Subcutaneous abdominal adipose tissue (tissue), 5 donors: ENCODE data around the gene ANKS1B.

ENCODE experiments used
- H3K27ac ChIP-seq: one replicate; pipeline ENCODE4 v1.7.0; 2013; ENCODE audit warnings: low read depth, mild to moderate bottlenecking, inconsistent platforms, low read length, moderate library complexity
- H3K27me3 ChIP-seq, 5 donors: one replicate each; pipeline ENCODE4 v1.7.0; 2013; ENCODE audit warnings: low read length in 5 of 5, inconsistent platforms in 1 of 5; ENCODE audit not compliant: control insufficient read depth in 5 of 5, insufficient read depth in 4 of 5
- H3K36me3 ChIP-seq, 5 donors: one replicate each; pipeline ENCODE4 v1.7.0; 2013; ENCODE audit warnings: low read length in 5 of 5; ENCODE audit not compliant: control insufficient read depth in 5 of 5, insufficient read depth in 5 of 5
- H3K4me1 ChIP-seq, 5 donors: one replicate each; pipeline ENCODE4 v1.7.0; 2013; ENCODE audit warnings: low read length in 5 of 5, mild to moderate bottlenecking in 3 of 5, moderate library complexity in 1 of 5; ENCODE audit not compliant: control insufficient read depth in 5 of 5, insufficient read depth in 5 of 5
- H3K4me3 ChIP-seq, 5 donors: one replicate each; pipeline ENCODE4 v1.7.0; 2013; ENCODE audit warnings: low read length in 5 of 5, low read depth in 1 of 5
- H3K9ac ChIP-seq, 5 donors: one replicate each; pipeline ENCODE4 v1.7.0; 2013; ENCODE audit warnings: low read length in 5 of 5, mild to moderate bottlenecking in 4 of 5, moderate library complexity in 3 of 5
- H3K9me3 ChIP-seq, 5 donors: one replicate each; pipeline ENCODE4 v1.7.0; 2013; ENCODE audit warnings: low read length in 5 of 5; ENCODE audit not compliant: control insufficient read depth in 5 of 5
- donor health status: healthy.
- donor health status: healthy.
- donor health status: healthy.
- donor health status: healthy.
- donor health status: healthy.

ANKS1B gene

DNA sequence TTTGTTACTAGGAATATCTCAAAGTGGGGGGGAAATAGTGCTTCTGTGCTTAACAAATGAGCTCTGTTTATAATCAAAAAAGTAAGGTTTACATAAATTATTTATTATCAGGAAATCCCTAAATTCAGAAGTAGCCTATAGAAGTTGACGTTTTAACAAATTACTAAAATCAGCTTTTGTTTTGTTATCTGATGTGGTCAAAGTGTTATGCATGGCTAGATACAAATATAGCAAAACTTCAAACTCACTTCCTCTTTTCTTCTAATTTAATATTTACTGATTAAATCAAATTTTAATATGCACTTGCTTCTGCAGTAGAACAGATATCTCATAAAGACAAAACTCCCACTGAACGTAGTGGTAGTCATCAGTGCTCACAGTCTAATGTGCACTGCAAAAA, 289.7 kb downstream of the ANKS1B start:
- no peak overlapping the region for H3K27ac ChIP-seq
- no peak overlapping the region for H3K4me3 ChIP-seq
- no peak overlapping the region for H3K9ac ChIP-seq
- H3K4me1 ChIP-seq, result no peaks in the 10 kb centered on the region
- H3K9me3 ChIP-seq, result peaks cover 0 to 2% (median 0%) of the 10 kb centered on the region in 5 donors
- H3K27me3 ChIP-seq, result no peaks in the 10 kb centered on the region
- H3K36me3 ChIP-seq, result peaks cover 0 to 4% (median 0%) of the 10 kb centered on the region in 5 donors

DNA sequence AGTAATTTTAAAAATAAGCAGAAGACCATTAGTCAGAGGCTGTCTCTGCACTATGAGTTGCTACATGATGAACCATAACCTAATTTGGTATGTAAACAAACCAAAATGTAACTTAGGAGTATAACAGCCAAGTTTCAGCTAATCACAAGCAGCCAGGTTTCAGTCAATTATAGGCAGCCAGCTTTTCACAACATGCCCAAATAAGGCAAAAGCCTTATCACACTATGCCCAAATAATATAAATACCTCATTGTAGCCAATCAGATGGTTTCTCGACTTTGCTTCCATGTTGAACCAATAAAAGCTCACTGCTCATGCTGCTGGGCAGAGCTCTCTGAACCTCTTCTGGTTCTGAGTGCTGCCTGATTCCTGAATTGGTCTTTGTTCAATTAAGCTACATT, 298.6 kb downstream of the ANKS1B start:
- no peak overlapping the region for H3K9ac ChIP-seq
- H3K4me1 ChIP-seq, result no peaks in the 10 kb centered on the region
- H3K9me3 ChIP-seq, result peaks cover 0 to 5% (median 0%) of the 10 kb centered on the region in 5 donors
- no peak overlapping the region for H3K4me3 ChIP-seq
- no peaks in the 10 kb centered on the region for H3K27me3 ChIP-seq
- no peaks in the 10 kb centered on the region for H3K36me3 ChIP-seq
- no peak overlapping the region for H3K27ac ChIP-seq

DNA sequence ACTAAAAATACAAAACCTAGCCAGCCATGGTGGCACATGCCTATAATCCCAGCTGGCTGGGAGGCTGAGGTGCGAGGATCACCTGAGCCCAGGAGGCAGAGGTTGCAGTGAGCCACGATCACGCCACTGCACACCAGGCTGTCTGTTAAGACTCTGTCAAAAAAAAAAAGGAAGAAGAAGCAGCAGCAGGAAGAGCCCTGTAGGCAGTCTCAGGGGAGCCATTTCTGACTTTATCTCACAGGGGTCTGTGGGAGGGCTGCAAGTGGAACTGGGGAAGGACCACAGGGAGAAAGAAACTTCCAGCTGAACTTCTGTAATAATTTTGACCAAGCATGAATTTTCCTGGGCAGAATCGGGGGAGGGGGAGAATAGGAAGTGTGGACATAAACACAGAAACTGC, 304.5 kb downstream of the ANKS1B start:
- no peak overlapping the region for H3K27ac ChIP-seq
- no peaks in the 10 kb centered on the region for H3K36me3 ChIP-seq
- no peak overlapping the region for H3K9ac ChIP-seq
- H3K27me3 ChIP-seq, result no peaks in the 10 kb centered on the region
- H3K4me3 ChIP-seq, result no peak overlapping the region
- H3K4me1 ChIP-seq, result no peaks in the 10 kb centered on the region
- H3K9me3 ChIP-seq, result no peaks in the 10 kb centered on the region

DNA sequence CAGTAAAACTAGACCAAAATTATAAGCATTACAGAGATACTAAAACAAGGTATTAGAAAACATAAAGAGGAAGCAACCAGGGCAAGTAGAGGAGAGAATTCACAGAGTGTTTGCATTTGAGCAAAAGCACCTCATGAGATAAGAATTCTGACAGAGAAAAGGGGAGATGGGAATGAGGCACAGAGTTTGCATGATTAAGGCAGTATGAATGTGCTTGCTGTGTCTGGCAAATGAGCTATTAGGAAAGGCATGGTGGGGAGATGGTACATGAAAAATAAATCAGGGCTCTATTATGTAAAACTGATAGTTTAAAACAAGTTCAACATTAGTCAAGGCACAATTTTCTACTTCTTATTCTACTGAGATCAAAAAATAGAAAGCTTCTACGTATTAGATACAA, 314.1 kb downstream of the ANKS1B start:
- H3K27me3 ChIP-seq, result no peaks in the 10 kb centered on the region
- H3K36me3 ChIP-seq, result no peaks in the 10 kb centered on the region
- H3K4me3 ChIP-seq, result no peak overlapping the region
- no peaks in the 10 kb centered on the region for H3K4me1 ChIP-seq
- no peak overlapping the region for H3K27ac ChIP-seq
- no peak overlapping the region for H3K9ac ChIP-seq
- peaks cover 0 to 6% (median 3%) of the 10 kb centered on the region in 5 donors for H3K9me3 ChIP-seq

DNA sequence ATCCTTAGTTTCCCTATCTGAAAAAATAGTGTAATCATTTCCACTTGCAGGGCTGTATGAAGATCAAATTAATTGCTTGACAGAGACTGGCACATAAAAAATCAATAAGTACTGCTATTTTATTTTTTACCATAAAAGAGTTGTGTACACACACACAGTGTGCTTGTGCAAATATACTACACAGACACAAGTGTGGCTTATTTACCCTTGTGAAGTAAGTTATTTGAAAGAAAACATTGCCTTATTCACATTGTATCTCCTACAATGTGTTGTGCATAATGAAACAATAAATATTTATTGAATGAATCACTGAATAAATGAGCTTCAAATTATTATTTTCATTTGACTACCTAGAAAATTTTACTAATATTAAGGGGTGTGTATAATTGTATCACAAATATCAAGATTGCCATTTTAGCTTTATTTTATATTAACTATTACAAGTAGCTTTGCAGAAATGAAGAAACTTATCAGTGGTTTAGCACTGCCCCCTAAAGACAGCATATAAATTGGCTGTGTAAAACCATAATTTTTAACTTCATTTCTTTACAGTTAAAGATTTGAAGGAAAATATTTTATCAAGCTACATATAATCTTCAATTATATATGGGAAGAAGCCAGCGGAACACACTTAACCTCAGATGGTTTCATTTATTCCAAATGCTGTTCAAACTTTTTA, 325.9 kb downstream of the ANKS1B start:
- H3K27ac ChIP-seq, result no peak overlapping the region
- H3K4me3 ChIP-seq, result no peak overlapping the region
- H3K4me1 ChIP-seq, result no peaks in the 10 kb centered on the region
- no peak overlapping the region for H3K9ac ChIP-seq
- H3K36me3 ChIP-seq, result no peaks in the 10 kb centered on the region
- H3K9me3 ChIP-seq, result no peaks in the 10 kb centered on the region
- no peaks in the 10 kb centered on the region for H3K27me3 ChIP-seq

DNA sequence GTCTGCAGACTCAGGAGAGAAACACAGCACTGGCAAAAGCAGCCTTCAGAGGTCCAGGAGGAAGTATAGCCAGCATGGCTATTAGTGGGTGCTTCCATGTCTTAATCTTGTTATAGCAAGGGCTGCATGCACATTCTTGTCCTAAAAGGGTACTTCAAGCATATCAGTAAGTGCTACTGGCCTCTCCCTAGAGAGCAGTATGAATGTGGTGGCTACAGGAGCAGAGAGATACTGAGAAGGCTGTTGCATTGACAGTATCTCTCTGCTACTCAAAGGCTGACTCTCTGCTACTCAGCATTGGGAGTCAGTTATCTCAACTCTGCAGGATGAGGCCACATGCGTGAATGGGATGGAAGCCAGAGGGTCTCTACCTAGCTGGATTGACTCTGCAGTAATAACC, 335.2 kb downstream of the ANKS1B start:
- Histone ChIP-seq H3K9me3 (no peaks in the 10 kb centered on the region), H3K27ac (no peak overlapping the region)

DNA sequence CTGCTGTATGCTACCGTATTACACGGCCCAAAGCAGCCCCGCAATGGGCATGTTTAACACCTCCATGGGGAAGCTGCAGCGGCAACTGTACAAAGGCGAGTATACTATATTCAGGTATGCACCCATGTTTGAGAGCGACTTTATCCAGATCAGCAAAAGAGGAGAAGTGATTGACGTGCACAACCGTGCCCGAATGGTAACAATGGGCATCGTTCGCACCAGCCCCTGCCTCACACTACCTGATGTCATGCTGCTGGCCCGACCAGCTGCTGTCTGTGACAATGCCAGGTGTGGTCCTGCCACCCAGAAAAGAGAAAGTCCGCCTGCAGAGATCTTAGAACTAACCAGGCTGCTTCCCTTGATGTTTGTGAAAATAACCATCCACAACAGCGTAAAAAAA, 336.6 kb downstream of the ANKS1B start:
- no peak overlapping the region for H3K9ac ChIP-seq
- H3K9me3 ChIP-seq, result no peaks in the 10 kb centered on the region
- no peak overlapping the region for H3K4me3 ChIP-seq
- H3K27me3 ChIP-seq, result no peaks in the 10 kb centered on the region
- H3K36me3 ChIP-seq, result no peaks in the 10 kb centered on the region
- no peak overlapping the region for H3K27ac ChIP-seq
- no peaks in the 10 kb centered on the region for H3K4me1 ChIP-seq

More for the DNA sequence above, 335.2 kb downstream of the ANKS1B start:
- no peak overlapping the region for H3K9ac ChIP-seq
- H3K4me3 ChIP-seq, result no peak overlapping the region
- H3K27me3 ChIP-seq, result no peaks in the 10 kb centered on the region
- no peaks in the 10 kb centered on the region for H3K36me3 ChIP-seq
- H3K4me1 ChIP-seq, result no peaks in the 10 kb centered on the region

DNA sequence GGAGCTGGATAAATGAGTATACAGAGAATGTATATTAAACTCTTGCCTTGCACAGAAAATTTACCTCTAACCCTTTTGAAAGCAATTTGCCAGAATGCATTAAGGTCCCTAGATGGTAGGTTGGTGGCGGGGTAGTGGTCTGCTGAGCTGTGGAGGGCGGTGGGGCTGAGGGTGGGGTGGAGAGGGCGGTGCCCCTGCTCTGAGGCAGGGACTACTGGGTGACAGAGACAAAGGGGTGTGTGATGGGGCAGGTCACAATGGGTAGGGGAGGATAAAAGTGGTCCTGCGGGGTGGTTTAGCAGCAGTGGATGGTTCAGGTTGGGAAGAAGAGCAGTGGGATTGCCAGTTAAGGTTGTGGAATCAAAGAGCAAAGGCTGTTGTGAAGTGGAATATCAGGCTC, 337.3 kb downstream of the ANKS1B start, which contains the start of gene GARIN6:
GARIN6 (plus strand) TSS at position 301 of the 400 bp plus-strand sequence. CDS start 422 bp downstream, outside the sequence.
- Histone ChIP-seq H3K27me3 (no peaks in the 10 kb centered on the region), H3K27ac (no peak within 1 kb of the TSS), H3K36me3 (no peaks in the 10 kb centered on the region), H3K4me1 (no peaks in the 10 kb centered on the region), H3K9ac (no peak within 1 kb of the TSS), H3K9me3 (no peaks in the 10 kb centered on the region), H3K4me3 (no peak within 1 kb of the TSS)

DNA sequence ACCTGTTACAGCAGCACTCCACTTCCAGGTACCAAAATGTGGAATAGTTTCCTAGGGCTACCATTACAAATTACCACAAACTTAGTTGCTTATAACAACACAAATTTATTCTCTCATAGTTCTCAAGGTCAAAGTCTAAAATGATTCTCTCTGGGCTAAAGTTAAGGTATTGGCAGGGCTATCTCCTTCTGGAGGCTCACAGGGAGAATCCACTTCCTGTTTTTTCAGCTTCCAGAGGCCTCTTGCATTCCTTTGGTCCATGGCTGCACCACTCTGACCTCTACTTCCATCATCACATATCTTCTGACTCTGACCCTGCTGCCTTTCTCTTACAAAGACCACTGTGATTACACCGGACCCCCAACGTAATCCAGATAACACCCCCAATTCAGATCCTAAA, 340.1 kb downstream of the ANKS1B start:
- Histone ChIP-seq H3K4me3 (no peak overlapping the region), H3K9ac (no peak overlapping the region), H3K27ac (no peak overlapping the region), H3K27me3 (no peaks in the 10 kb centered on the region), H3K9me3 (peaks cover 0 to under 1% (median 0%) of the 10 kb centered on the region in 5 donors), H3K36me3 (no peaks in the 10 kb centered on the region), H3K4me1 (no peaks in the 10 kb centered on the region)

DNA sequence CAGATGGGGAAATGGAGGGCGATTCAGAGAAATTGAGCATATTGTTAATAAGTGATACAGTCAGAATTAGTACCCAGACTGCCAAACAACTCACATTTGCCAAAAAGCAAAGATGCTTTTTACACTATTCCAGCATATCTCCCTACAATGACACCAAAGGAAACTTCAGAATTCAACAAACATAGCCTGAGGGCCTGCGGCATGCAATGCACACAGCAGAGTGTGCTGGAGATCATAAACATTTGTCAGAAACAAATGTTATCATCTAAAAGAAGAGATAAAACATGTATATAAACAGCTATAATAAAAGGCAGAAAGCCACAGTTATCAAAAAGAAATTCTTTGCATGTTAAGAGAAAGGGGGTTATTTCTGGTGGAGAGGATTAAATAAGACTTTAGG, 357.3 kb downstream of the ANKS1B start:
- no peak overlapping the region for H3K27ac ChIP-seq
- H3K4me1 ChIP-seq, result peaks cover 0 to 4% (median 0%) of the 10 kb centered on the region in 5 donors
- H3K36me3 ChIP-seq, result no peaks in the 10 kb centered on the region
- no peaks in the 10 kb centered on the region for H3K27me3 ChIP-seq
- no peak overlapping the region for H3K9ac ChIP-seq
- H3K9me3 ChIP-seq, result no peaks in the 10 kb centered on the region
- H3K4me3 ChIP-seq, result no peak overlapping the region
